GM18511 (cell line): ENCODE measurements around the gene DAZAP1.
"Not testable (repeated sequence)": the region's sequence is repeated elsewhere in the genome, so short reads cannot be mapped to it uniquely, and the experiment has no call there.

ENCODE experiments used
- ATAC-seq: cut with Tn5 transposase; IDR thresholded peaks from one replicate; pipeline ENCODE4 v1.9.1; 2021; ENCODE audit warnings: mild to moderate bottlenecking, moderate library complexity; ENCODE audit not compliant: unreplicated experiment

Gene DAZAP1

GRCh38 chr19:1439525-1440417 lies 32.4 kb downstream of the DAZAP1 start:
- ATAC-seq, result not testable (repeated sequence)

- ATAC-seq, result no peak
Observed at GRCh38 chr19:1440418-1440801, 33.0 kb downstream of the DAZAP1 start.

DNA sequence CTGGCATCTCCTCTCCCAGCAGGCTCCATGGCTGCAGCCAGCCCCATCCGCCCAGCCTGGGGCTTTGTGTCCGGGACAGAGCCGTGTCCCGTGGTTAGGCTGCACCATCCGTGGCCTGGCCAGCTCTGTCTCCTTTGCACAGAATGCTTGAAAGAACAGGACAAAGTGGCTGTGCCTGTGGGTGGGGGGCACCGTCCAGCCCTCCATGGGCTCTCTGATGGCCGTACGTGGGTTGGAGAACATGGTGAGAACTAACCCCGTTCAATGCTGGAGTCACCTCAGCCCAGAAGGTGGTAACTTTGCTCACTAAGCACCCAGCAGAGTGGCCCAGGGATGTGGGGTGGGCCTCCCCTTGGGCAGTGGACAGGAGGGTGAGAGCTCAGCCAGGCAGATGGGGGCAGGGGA lies 33.6 kb downstream of the DAZAP1 start:
- no peak for ATAC-seq

- ATAC-seq, result no peak
Observed at GRCh38 chr19:1441677-1442438, 34.5 kb downstream of the DAZAP1 start.

DNA sequence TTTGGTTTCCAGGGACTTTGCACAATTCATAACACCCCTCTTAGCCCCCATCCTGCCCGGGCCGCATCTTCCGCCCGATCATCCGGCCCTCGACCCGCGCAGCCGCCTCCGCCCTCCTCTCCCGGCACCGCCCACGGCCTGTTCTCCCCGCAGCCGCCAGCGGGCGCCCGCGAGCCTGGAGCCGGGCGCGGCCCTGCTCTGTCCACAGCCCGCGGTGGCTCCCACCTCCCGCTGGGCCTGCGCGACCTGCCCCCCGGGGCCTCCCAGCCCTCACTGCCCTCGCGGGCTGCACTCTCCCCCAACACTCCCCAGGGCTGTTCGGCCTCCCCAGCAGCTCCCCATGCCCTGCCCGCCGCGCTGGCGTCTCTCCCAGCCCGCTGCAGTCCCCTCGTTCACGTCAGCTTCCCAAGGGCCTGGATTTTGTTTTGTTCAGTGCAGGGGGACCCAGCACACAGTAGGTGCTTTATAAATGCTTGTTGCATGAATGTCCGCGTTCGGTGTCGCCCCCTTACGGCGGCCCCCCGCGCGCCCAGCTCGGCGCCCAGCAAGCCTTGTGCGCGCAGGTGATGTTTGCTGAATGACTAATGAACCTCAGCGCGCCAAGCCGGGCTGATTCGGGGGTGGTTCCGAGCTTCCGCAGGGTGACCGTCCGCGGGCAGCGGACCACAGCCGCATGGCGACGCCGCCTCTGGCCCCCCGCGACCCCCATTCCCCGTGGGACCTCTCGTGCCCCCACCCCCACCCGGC lies 38.0 kb downstream of the DAZAP1 start:
- ATAC-seq, result no peak

DNA sequence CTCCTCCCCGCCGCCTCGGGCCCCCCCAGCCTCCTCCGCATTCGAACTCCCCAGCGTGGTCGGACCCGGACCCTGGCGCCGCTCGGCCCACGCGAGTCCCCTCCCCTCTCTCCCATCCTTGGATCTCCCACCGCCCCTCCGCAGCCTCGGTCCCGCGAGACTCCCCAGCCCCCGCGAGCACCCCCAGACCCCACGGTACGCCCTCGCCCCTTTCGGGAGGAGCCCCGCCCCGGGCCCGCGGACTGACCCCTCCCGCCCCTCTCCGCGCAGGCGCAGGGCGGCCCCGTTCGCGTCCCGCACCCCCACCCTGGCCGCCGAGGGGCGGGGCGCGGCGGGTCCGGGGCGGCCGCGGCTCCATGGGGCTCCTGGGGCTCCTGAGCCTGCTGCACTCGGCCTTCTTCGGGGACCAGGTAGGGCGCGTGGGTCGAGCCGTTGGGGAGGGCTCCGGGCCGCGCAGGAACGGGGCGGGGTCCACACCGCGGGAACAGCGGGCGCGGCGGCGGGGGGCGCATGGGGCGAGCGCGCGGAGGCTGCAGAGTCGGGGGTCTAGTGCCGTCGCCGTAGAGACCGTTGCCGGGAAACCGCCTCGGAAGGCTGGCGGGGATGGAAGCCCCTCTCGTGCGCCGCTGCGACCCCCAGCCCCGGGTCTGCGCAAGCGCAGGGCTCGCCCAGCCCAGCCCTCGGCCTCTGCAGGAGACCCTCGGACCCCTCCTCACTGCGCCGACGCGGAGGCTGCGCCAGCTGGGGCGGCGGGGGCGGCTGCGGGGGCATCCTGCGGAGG lies 38.7 kb downstream of the DAZAP1 start:
- ATAC-seq, result no peak

DNA sequence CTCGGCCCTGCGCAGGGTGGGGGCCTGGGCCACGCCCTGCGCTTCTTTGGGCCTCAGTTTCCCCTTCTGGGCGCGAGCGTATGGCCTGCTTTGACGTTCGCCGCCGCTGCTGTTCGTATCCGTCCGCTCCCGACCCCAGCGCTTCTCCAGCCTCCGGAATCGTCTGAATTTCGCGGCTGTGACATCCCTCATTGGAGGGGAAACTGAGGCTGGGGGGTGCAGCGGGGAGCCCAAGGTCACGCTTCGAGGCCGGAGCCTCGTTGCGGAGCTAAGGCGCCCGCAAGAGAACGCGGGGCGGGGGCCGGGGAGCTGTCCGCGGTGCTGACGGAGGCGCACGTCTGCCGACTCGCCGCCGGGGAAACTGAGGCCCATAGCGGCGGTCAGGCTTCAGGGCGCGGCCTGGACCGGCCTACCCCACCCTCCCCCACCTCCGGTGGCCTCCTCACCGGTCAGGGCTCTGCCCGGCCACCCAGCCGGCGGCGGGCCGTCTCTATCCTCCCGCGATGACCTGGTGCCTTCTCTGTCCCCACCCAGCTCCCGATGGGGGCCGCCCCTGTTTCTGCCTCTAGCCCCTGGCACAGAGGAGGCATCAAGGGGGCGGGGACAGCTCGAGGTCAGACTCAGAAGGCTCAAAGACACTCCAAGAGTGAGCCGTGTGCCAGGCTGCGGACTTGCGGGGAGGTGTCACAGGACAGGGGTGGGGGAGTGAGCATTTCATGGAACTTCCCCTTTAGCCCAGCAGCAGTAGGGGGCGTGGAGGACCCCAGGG lies 39.5 kb downstream of the DAZAP1 start:
- ATAC-seq, result no peak

GRCh38 chr19:1447504-1447903 lies 40.1 kb downstream of the DAZAP1 start:
- no peak for ATAC-seq

DNA sequence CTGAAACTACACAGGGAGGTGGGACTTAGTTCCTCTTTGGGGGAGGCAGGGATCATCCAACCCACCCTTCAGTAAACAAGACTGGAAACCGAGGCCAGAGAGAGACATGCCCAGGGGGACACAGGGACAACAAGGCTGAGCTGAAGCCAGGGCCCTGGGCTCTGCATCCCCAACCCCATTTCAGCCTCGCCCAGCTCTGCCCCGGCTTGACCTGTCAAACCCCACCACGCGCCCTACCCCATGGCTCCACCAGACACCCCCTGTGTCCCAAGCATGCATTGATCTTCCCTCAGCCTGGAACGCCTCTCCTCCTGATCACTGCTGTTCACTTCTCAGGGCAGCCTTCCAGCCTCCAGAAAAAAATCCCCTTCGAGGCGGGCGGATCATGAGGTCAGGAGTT lies 40.6 kb downstream of the DAZAP1 start:
- no peak for ATAC-seq

DNA sequence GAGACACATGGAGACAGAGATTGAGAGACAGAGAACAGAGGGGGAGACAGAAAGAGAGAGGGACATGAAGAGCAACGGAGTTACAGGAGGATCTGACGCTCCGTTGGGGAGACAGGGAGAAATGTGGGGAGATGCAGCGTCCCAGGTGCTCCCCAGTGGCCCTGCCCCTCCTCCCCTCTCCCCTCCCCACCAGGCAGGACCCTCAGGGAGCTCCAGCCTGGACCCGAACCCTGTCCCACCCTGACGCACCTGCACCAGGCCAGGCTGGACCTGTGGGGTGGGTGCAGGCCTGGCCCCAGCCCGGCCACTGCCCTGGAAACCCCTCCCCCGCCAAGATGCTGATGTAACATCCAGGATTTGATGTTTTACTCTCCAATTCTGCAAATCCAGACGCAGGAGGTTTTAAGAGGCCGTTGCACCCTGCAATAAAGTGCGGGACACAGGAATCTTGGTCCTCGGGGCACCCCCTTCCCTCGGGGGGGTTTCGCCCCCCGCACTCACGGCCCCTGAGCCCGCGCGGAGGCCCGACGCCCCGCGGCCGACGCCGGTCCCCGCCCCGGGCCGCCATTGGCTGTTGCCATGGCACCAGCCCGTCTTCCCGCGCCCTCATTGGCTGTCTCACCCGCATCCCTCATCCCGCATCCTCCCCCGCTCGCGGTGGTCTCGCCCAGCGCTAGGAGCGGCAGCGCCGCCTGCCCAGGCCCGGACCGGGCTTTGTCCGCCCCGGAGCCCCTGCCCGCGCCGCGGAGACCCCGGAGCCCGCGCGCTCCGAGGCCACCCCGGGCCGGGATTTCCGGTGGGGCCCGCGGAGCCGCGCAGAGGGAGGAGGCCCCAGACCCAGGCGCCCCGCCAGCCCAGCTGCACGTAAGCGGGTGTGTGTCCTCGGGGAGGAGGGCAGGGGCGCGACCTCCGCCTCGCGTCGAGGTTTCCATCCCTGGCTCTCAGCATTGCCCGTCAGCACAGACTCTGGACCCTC lies 42.4 kb downstream of the DAZAP1 start, which contains the start of gene APC2:
APC2 (plus strand) TSS at position 655 of the 976 bp plus-strand sequence. CDS start 2,881 bp downstream, outside the sequence.
- no peak for ATAC-seq

DNA sequence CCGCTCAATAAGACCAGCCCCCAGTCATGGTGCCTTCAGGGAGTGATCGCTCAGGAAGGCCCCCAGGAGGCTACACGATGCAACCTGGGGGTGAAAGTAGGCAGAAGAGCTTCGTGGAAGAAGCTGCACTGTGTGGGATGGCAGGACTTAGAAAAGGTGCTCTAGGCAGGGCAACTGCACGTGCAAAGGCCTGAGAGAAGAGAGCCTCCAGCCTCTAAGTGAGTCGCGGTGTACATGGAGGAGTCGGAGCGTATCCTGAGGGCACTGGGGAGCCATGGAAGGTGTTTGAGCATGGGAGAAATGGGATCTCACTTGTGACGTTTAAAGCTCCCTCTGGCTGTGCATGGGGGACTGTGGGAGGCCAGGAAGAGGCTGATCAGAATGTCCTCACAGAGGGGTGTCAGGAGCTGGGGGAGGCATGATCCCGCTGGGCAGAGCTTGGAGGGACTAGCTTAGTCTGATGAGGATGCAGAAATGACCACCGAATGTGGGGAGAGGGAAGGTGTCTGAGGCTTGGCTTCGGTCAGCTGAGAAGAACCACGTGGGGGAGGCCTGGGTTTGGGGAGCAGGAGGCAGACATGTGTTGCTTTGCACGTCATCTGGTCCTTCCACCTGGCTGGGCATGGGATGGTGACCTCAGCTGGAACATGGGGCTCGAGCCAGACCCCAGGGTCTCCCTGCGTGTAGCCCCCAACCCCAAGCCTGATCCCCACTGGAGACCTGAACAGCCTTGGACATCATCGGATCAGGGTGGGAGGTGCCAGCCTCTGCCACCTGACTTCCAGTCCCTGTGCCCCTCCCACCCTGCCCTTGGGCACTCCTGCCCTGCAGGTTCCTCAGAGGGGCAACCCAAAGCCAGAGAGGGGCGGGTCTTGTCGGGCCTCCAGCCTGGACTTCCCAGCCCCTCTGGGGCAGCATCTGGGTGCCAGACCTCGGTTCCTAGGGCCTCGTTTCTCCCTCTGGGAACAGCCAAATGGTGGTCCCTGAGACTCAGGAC lies 43.6 kb downstream of the DAZAP1 start:
- ATAC-seq, result no peak

GRCh38 chr19:1451916-1452801 lies 44.8 kb downstream of the DAZAP1 start:
- ATAC-seq, result no peak

GRCh38 chr19:1452802-1453524 lies 45.6 kb downstream of the DAZAP1 start:
- no peak for ATAC-seq

DNA sequence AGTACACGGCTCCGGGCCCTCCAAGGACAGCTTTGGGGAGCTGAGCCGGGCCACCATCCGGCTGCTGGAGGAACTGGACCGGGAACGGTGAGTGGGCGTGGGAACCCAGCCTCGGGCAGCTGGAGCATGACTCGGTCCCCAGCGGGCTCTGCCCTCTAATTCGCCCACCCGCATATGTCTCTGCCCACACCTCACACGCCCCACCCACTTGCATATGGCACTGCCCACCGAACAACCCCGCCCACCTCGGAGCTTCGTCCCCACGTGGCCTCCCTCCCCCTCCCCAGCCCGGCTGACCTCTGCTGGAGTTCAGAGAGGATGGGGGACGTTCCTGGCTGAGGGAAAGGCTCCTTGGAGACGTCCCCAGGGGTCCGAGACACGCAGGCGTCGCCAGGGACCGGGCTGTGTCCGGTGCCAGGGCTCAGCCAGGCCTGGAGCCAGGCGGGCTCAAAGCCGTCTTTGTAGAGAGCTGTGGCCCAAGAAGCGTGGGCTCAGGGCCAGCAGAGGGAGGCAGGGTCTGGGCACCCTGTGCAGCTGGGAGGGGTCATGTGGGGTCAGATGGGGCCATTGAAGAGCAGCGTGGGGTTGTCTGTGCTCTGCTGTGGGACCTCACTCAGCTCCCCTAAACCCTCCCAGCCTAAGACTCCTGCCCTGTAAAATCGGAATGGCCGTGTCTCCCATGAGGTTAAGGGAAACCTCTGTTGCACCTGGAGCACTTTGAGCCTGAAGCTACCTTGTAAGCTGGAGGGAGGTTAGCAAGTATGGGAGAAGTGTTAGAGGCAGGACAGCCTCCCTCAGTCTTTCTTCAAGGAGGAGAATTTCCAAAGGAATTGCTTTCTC lies 46.4 kb downstream of the DAZAP1 start:
- no peak for ATAC-seq

GRCh38 chr19:1455002-1455335 lies 47.6 kb downstream of the DAZAP1 start:
- ATAC-seq, result no peak
